WTC11 (cell line): ENCODE data around the gene SMAP2. TPM values are rescaled to one million over a fixed set of nuclear protein-coding genes. Genes with fewer than 3 reads are reported as not detected.

Source experiments
- ATAC-seq: fragments of 200-7000 bp; cut with Tn5 transposase; 2 replicates; pipeline ENCODE4 v1.10.0; 2021; ENCODE audit warnings: mild to moderate bottlenecking, moderate library complexity
- CTCF ChIA-PET: fragments of 300-600 bp; sonication (Branson Sonifier 250); formaldehyde crosslinking; loops from one replicate; lab custom pipeline; 2021; ENCODE audit warnings: antibody characterized with exemption; lab: Charles Lee
- POLR2A ChIA-PET: fragments of 350-600 bp; sonication (Branson Sonifier 250); formaldehyde crosslinking; loops from one replicate; lab custom pipeline; 2021; ENCODE audit warnings: antibody characterized with exemption; lab: Charles Lee
- DNase-seq: peaks from one replicate; pipeline ENCODE4 v3.0.0; 2021; ENCODE audit warnings: low spot score
- H3K27ac Mint-ChIP-seq: 2 replicates; pipeline ENCODE4 v1.8.0; 2021; ENCODE audit warnings: mixed read lengths
- H3K27me3 Mint-ChIP-seq: 2 replicates; pipeline ENCODE4 v1.8.0; 2021; ENCODE audit warnings: low read depth, mild to moderate bottlenecking, moderate library complexity, mixed read lengths
- H3K36me3 Mint-ChIP-seq: 2 replicates; pipeline ENCODE4 v1.8.0; 2021; ENCODE audit warnings: mixed read lengths
- H3K4me1 Mint-ChIP-seq: 2 replicates; pipeline ENCODE4 v1.8.0; 2022; ENCODE audit warnings: mixed read lengths
- H3K4me3 Mint-ChIP-seq: 2 replicates; pipeline ENCODE4 v1.8.0; 2021; ENCODE audit warnings: mild to moderate bottlenecking, moderate library complexity, mixed read lengths
- H3K9me3 Mint-ChIP-seq: 2 replicates; pipeline ENCODE4 v1.8.0; 2021; ENCODE audit warnings: mixed read lengths
- ETV6 ChIP-seq: sonication (generic); formaldehyde crosslinking; IDR thresholded peaks from 2 replicates; pipeline ENCODE4 v1.8.1; 2022; ENCODE audit warnings: mild to moderate bottlenecking, missing genetic modification reagents
- FOXK1 ChIP-seq: sonication (generic); formaldehyde crosslinking; IDR thresholded peaks from 2 replicates; pipeline ENCODE4 v1.8.0; 2022; ENCODE audit warnings: mild to moderate bottlenecking, moderate library complexity, missing genetic modification reagents
- GABPB1 ChIP-seq: sonication (generic); formaldehyde crosslinking; IDR thresholded peaks from 2 replicates; pipeline ENCODE4 v1.8.1; 2023; ENCODE audit warnings: mild to moderate bottlenecking, missing genetic modification reagents
- KAT7 ChIP-seq: sonication (generic); formaldehyde crosslinking; IDR thresholded peaks from 2 replicates; pipeline ENCODE4 v1.8.1; 2023; ENCODE audit warnings: missing genetic modification reagents, mild to moderate bottlenecking, borderline replicate concordance
- MAX ChIP-seq: sonication (generic); formaldehyde crosslinking; IDR thresholded peaks from 2 replicates; pipeline ENCODE4 v1.8.0; 2022; ENCODE audit warnings: mild to moderate bottlenecking, missing genetic modification reagents
- MYBL2 ChIP-seq: sonication (generic); formaldehyde crosslinking; IDR thresholded peaks from 2 replicates; pipeline ENCODE4 v1.8.1; 2023; ENCODE audit warnings: mild to moderate bottlenecking, moderate library complexity, missing genetic modification reagents
- NFATC4 ChIP-seq: fragments of 250-450 bp; sonication (Bioruptor Pico); IDR thresholded peaks from 2 replicates; pipeline ENCODE4 v1.9.0; 2021; ENCODE audit warnings: mild to moderate bottlenecking
- SMAD3 ChIP-seq: sonication (generic); formaldehyde crosslinking; IDR thresholded peaks from 2 replicates; pipeline ENCODE4 v1.8.0; 2022; ENCODE audit warnings: missing genetic modification reagents, mild to moderate bottlenecking, borderline replicate concordance
- TP53 ChIP-seq: sonication (generic); formaldehyde crosslinking; IDR thresholded peaks from 2 replicates; pipeline ENCODE4 v1.8.1; 2023; ENCODE audit warnings: mild to moderate bottlenecking, missing genetic modification reagents
- ZNF232 ChIP-seq: sonication (generic); formaldehyde crosslinking; IDR thresholded peaks from 2 replicates; pipeline ENCODE4 v1.8.0; 2022; ENCODE audit warnings: mild to moderate bottlenecking, missing genetic modification reagents
- ZNF263 ChIP-seq: sonication (generic); formaldehyde crosslinking; IDR thresholded peaks from 2 replicates; pipeline ENCODE4 v1.8.1; 2022; ENCODE audit warnings: low read depth, mild to moderate bottlenecking, moderate library complexity, missing genetic modification reagents
- ZNF423 ChIP-seq: fragments of 250-450 bp; sonication (Bioruptor Pico); IDR thresholded peaks from 2 replicates; pipeline ENCODE4 v2.1.2; 2022; ENCODE audit warnings: mild to moderate bottlenecking, moderate library complexity
- total RNA-seq: library from RNA; stranded (reverse); gene quantifications from 3 replicates; pipeline ENCODE4 v1.2.3, GENCODE V29; 2021
- TF ChIP-seq, protein P1 (sequence below): fragments of 250-450 bp; sonication (Bioruptor Pico); IDR thresholded peaks from 2 replicates; pipeline ENCODE4 v1.9.0; 2021; ENCODE audit warnings: mild to moderate bottlenecking
- TF ChIP-seq, protein P2 (sequence below): sonication (generic); formaldehyde crosslinking; IDR thresholded peaks from 2 replicates; pipeline ENCODE4 v1.8.0; 2023; ENCODE audit warnings: missing genetic modification reagents, mild to moderate bottlenecking, borderline replicate concordance
- TF ChIP-seq, protein P3 (sequence below): fragments of 250-450 bp; sonication (Bioruptor Pico); IDR thresholded peaks from 2 replicates; pipeline ENCODE4 v1.9.0; 2021; ENCODE audit warnings: mild to moderate bottlenecking

The SMAP2 gene
- total RNA-seq, 1 experiment from 2014 or later: 4.9 TPM

- TF ChIP-seq, protein P1, sequence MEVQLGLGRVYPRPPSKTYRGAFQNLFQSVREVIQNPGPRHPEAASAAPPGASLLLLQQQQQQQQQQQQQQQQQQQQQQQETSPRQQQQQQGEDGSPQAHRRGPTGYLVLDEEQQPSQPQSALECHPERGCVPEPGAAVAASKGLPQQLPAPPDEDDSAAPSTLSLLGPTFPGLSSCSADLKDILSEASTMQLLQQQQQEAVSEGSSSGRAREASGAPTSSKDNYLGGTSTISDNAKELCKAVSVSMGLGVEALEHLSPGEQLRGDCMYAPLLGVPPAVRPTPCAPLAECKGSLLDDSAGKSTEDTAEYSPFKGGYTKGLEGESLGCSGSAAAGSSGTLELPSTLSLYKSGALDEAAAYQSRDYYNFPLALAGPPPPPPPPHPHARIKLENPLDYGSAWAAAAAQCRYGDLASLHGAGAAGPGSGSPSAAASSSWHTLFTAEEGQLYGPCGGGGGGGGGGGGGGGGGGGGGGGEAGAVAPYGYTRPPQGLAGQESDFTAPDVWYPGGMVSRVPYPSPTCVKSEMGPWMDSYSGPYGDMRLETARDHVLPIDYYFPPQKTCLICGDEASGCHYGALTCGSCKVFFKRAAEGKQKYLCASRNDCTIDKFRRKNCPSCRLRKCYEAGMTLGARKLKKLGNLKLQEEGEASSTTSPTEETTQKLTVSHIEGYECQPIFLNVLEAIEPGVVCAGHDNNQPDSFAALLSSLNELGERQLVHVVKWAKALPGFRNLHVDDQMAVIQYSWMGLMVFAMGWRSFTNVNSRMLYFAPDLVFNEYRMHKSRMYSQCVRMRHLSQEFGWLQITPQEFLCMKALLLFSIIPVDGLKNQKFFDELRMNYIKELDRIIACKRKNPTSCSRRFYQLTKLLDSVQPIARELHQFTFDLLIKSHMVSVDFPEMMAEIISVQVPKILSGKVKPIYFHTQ: no peak
- peak; percentile 76 for TF ChIP-seq FOXK1 (CRISPR knock-in tag)
- peak; percentile 58; the same call in 1 of the 2 replicates for TF ChIP-seq KAT7 (CRISPR knock-in tag)
- peak; percentile 76; the same call in 1 of the 2 replicates for TF ChIP-seq ZNF232
- TF ChIP-seq, protein P2, sequence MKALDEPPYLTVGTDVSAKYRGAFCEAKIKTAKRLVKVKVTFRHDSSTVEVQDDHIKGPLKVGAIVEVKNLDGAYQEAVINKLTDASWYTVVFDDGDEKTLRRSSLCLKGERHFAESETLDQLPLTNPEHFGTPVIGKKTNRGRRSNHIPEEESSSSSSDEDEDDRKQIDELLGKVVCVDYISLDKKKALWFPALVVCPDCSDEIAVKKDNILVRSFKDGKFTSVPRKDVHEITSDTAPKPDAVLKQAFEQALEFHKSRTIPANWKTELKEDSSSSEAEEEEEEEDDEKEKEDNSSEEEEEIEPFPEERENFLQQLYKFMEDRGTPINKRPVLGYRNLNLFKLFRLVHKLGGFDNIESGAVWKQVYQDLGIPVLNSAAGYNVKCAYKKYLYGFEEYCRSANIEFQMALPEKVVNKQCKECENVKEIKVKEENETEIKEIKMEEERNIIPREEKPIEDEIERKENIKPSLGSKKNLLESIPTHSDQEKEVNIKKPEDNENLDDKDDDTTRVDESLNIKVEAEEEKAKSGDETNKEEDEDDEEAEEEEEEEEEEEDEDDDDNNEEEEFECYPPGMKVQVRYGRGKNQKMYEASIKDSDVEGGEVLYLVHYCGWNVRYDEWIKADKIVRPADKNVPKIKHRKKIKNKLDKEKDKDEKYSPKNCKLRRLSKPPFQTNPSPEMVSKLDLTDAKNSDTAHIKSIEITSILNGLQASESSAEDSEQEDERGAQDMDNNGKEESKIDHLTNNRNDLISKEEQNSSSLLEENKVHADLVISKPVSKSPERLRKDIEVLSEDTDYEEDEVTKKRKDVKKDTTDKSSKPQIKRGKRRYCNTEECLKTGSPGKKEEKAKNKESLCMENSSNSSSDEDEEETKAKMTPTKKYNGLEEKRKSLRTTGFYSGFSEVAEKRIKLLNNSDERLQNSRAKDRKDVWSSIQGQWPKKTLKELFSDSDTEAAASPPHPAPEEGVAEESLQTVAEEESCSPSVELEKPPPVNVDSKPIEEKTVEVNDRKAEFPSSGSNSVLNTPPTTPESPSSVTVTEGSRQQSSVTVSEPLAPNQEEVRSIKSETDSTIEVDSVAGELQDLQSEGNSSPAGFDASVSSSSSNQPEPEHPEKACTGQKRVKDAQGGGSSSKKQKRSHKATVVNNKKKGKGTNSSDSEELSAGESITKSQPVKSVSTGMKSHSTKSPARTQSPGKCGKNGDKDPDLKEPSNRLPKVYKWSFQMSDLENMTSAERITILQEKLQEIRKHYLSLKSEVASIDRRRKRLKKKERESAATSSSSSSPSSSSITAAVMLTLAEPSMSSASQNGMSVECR (CRISPR knock-in tag): peak; percentile 86; the same call in 1 of the 2 replicates
- TF ChIP-seq MAX (CRISPR knock-in tag): peak; percentile 87; the same call in 1 of the 2 replicates
- TF ChIP-seq ZNF423: peak; percentile 36; the same call in 1 of the 2 replicates
- TF ChIP-seq, protein P3, sequence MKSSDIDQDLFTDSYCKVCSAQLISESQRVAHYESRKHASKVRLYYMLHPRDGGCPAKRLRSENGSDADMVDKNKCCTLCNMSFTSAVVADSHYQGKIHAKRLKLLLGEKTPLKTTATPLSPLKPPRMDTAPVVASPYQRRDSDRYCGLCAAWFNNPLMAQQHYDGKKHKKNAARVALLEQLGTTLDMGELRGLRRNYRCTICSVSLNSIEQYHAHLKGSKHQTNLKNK (CRISPR knock-in tag): no peak
- peak; percentile 95 for TF ChIP-seq ZNF263 (CRISPR knock-in tag)
- peak; percentile 50; the same call in 1 of the 2 replicates for TF ChIP-seq SMAD3 (CRISPR knock-in tag)
- TF ChIP-seq TP53 (CRISPR knock-in tag): peak; percentile 50; the same call in 1 of the 2 replicates
- TF ChIP-seq ETV6 (CRISPR knock-in tag): peak; percentile 88; the same call in 1 of the 2 replicates
Observed at GRCh38 chr1:40449684-40450494, 76.4 kb downstream of the SMAP2 start, which contains the start of gene ZFP69B (continued).

DNA sequence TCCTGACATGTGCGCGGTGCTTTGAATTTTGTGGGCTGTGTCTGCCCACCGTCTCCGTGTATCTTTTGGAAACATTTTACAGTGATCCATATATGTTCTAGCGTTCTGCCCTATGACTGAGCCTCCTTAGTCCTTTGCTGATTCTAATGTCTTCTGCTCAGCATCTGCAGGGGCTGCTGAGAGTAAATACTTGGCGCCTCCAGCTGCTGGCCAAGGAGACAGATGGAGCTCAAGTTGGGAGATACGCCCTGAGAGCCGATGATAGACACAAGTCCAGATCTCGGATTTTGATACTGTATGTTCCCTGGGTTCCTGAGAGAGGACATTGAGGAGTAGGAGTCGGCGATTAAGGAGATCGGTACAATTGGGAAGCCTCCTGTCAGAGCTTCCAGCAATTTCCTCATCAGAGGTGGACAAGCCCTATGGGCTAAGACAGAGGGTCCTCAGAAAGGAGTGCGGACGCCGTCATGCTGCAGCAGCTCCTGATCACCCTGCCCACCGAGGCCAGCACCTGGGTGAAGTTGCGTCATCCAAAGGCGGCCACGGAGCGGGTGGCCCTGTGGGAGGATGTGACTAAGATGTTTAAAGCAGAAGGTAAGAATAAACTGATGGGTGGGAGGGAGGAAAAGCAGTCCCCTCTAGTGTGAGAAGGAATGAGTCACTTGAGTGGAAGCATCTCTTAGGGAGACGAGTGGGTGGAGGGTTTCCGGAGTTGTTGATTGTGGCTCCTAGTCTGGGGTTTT lies 77.1 kb downstream of the SMAP2 start:
- ATAC-seq (peak; percentile 12), DNase-seq (no peak)
- CTCF ChIA-PET: interaction anchor here (0.5 to 2.0 kb wide), 9 partner anchors 12 to 307 kb away, joined by 3 to 28 read pairs (median 5); partner anchors contain the start of gene ZNF684
- Mint-ChIP-seq H3K36me3 (peaks cover 24% of the 10 kb centered on the region), H3K9me3 (peaks cover 39% of the 10 kb centered on the region), H3K27ac (peak overlapping the region; percentile 66), H3K4me1 (peaks cover 22% of the 10 kb centered on the region), H3K4me3 (peak overlapping the region; percentile 81), H3K27me3 (peaks cover 2% of the 10 kb centered on the region)
- POLR2A ChIA-PET: interaction anchor here (0.6 to 0.7 kb wide), 2 partner anchors 11 to 46 kb away, joined by 3 read pairs; no protein-coding TSS in a partner anchor
- TF ChIP-seq NFATC4 (CRISPR knock-in tag): no peak
- peak; percentile 98 for TF ChIP-seq GABPB1 (CRISPR knock-in tag)
- no peak for TF ChIP-seq MYBL2 (CRISPR knock-in tag)
